Heart left ventricle (tissue), 16 donors: Measurements from ENCODE around the gene FAR2. TPM values are rescaled to one million over a fixed set of nuclear protein-coding genes. Genes with fewer than 3 reads are reported as not detected.

Experiments used
- ATAC-seq, 4 donors: fragments of 200-7000 bp; cut with Tn5 transposase; one replicate each; pipeline ENCODE4 v1.9.1; 2020 to 2022; ENCODE audit warnings: moderate library complexity in 4 of 4, mild to moderate bottlenecking in 3 of 4, moderate number of reproducible peaks in 1 of 4
- DNase-seq, 5 donors: peaks; one replicate each; pipeline ENCODE4 v3.0.0-alpha.2; 2020
- H3K27ac ChIP-seq, 12 donors: fragments of 200-600 bp; sonication (generic) in 4 of 12; one replicate each; pipeline versions ENCODE4 v1.5.0 to v1.8.0; 2016 to 2022; ENCODE audit warnings: mild to moderate bottlenecking in 2 of 12
- H3K27me3 ChIP-seq, 9 donors: fragments of 200-600 bp; sonication (generic) in 2 of 9; one replicate each; pipeline versions ENCODE4 v1.5.1 to v1.8.0; 2016 to 2022; ENCODE audit warnings: mild to moderate bottlenecking in 3 of 9
- H3K36me3 ChIP-seq, 9 donors: fragments of 200-600 bp; sonication (generic) in 2 of 9; one replicate each; pipeline versions ENCODE4 v1.5.0 to v1.8.0; 2018 to 2022; ENCODE audit warnings: mild to moderate bottlenecking in 2 of 9
- H3K4me1 ChIP-seq, 12 donors: fragments of 200-600 bp; sonication (generic) in 4 of 12; one replicate each; pipeline versions ENCODE4 v1.5.0 to v1.8.0; 2016 to 2022; ENCODE audit warnings: mild to moderate bottlenecking in 3 of 12
- H3K4me3 ChIP-seq, 12 donors: fragments of 200-600 bp; sonication (generic) in 4 of 12; one replicate each; pipeline versions ENCODE4 v1.5.0 to v1.8.0; 2017 to 2022; ENCODE audit warnings: mild to moderate bottlenecking in 9 of 12, moderate library complexity in 4 of 12
- H3K9me3 ChIP-seq, 12 donors: fragments of 200-600 bp; sonication (generic) in 4 of 12; one replicate each; pipeline versions ENCODE4 v1.5.0 to v1.8.0; 2016 to 2022; ENCODE audit warnings: mild to moderate bottlenecking in 1 of 12
- POLR2A ChIP-seq, 2 donors: fragments of 450-650 bp; IDR thresholded peaks; one replicate each; pipeline ENCODE4 v1.6.1; 2017; ENCODE audit warnings: antibody characterized with exemption in 2 of 2, mild to moderate bottlenecking in 2 of 2, moderate library complexity in 2 of 2
- WGBS, 4 donors: extraction: QIAGEN DNeasy Blood & Tissue Kit in 2 of 4; methylation state at CpG; one replicate each; pipeline versions ENCODE4 v1.1.5 to v1.1.7; 2013 to 2018; 5-methylcytosine and 5-hydroxymethylcytosine counted together
- intact Hi-C, 10 donors: fragments of 100-400 bp; cut with DNase I; formaldehyde crosslinking; loops; one replicate each; pipeline versions ENCODE4 v1.11.1 to v1.14.2; 2022
- polyA plus RNA-seq, 2 donors: library from polyadenylated mRNA; stranded (reverse); fragments of 200-250 nt; gene quantifications; one replicate each; pipeline ENCODE4 v1.2.3, GENCODE V29; 2013
- total RNA-seq, 9 donors: library from RNA; depleted of rRNA in 2 of 9; stranded (reverse); fragments of >200 nt in 2 of 9; fragmentation: NEBNext Ultra II Directional in 3 of 9; extraction: Animal tissue kit (Norgen Biotek cat#: 25700) in 3 of 9; gene quantifications; one replicate each; pipeline versions ENCODE4 v1.1.0 to v1.2.4, GENCODE V29; 2016 to 2023
- TF ChIP-seq, protein P1 (sequence below), 12 donors: fragments of 200-600 bp; sonication (generic) in 4 of 12; IDR thresholded peaks; one replicate each; pipeline versions ENCODE4 v1.5.0 to v1.8.0; 2018 to 2022; ENCODE audit warnings: antibody characterized with exemption in 12 of 12, mild to moderate bottlenecking in 5 of 12
- donor health status: ischemic (EF 13 %, LVEDD 7.1; RV severe dilation, severe dysfunction).
- donor health status: healthy with polysubstance abuse.
- donor health status: DM: no; HTN: yes; CAD: no.
- donor health status: DM: no; HTN: no; CAD: no.
- donor health status: ischemic (EF 25% LVEDD 6.9; RV normal size, moderate dysfunction).
- donor health status: ischemic (EF 25% LVEDD 5.7; RV mildly dilated, moderate dysfunction).
- donor health status: healthy.
- donor health status: DM: yes; HTN: yes; CAD: no.
- donor health status: ischemic (EF 35%, LVEDD 5.7; RV mildly dilated, moderate dysfunction).
- donor health status: nonischemic (EF 11% LVEDD 7.7; RV severe dilation, severe dysfunction).
- donor health status: DM: yes; HTN: yes; CAD: no.
- donor health status: PGD.
- donor health status: ischemic (EF 29% LVEDD 5.4; RV normal size, mild dysfunction).
- donor health status: nonischemic (EF 23%, LVEDD 6.1; RV moderate dilation, normal function).

Gene FAR2
- total and polyA plus RNA-seq, 11 donors = 1.1 to 11.6 (median 3.0) TPM

DNA sequence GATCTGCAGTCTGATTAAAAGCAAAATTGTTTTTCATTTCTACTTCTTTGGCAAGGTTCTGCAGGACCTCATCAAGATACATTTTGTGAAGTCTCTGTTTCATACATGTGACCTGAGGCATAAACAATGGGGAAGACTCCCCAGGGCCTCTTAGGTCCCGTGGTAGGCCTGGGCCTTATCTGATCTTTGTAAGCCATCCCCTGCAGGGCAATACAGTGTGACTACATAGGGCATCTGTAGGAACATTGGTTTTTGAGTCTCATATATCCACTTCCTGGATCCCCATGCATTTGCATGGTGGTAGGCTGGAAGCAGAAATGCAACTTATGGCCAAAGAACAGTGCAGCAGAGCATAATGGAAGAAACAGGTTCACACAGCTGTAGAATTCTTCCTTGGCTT is 6.0 kb downstream of the FAR2 start:
- intact Hi-C loops = loop anchor here in 1 of 10 donors (10.0 kb wide), 1 partner anchor 160 kb away; no protein-coding TSS in a partner anchor
- peaks cover 0 to 81% (median 12%) of the 10 kb centered on the region in 12 donors for H3K4me1 ChIP-seq
- H3K36me3 ChIP-seq = no peaks in the 10 kb centered on the region
- 46 to 67% (median 51%) methylated on average over 1 of the region's 1 CpG for WGBS, 4 donors
- H3K27ac ChIP-seq = peak overlapping the region in 1 of 12 donors; percentile 13
- no peak for TF ChIP-seq POLR2A (IDR thresholded peaks at IDR 0.05)
- TF ChIP-seq, protein P1, sequence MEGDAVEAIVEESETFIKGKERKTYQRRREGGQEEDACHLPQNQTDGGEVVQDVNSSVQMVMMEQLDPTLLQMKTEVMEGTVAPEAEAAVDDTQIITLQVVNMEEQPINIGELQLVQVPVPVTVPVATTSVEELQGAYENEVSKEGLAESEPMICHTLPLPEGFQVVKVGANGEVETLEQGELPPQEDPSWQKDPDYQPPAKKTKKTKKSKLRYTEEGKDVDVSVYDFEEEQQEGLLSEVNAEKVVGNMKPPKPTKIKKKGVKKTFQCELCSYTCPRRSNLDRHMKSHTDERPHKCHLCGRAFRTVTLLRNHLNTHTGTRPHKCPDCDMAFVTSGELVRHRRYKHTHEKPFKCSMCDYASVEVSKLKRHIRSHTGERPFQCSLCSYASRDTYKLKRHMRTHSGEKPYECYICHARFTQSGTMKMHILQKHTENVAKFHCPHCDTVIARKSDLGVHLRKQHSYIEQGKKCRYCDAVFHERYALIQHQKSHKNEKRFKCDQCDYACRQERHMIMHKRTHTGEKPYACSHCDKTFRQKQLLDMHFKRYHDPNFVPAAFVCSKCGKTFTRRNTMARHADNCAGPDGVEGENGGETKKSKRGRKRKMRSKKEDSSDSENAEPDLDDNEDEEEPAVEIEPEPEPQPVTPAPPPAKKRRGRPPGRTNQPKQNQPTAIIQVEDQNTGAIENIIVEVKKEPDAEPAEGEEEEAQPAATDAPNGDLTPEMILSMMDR (IDR thresholded peaks at IDR 0.05) = no peak
- no peaks in the 10 kb centered on the region for H3K27me3 ChIP-seq
- ATAC-seq (no peak), DNase-seq (no peak)
- no peak overlapping the region for H3K4me3 ChIP-seq
- H3K9me3 ChIP-seq = no peaks in the 10 kb centered on the region

DNA sequence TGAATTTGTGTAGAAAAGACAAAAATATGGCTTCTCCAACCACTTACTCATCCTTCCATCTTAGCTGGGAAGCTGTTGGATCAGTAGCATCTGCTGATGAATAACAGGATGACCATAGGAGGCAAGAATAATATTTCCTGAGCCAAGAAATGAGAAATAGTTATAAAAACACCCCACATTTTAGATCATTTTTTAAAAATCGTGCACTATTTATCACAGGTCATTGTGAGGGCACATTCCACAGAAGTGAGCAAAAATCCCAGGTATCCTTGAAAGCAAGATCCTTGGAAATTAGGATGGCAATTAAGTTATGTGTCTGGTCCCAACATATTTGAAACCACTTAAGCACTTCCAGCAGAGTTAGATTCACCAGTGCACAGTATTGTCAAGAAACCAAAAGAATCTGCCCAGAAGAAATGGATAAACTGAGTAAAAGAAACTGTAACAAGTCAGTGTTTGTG is 8.4 kb downstream of the FAR2 start:
- intact Hi-C loops = loop anchor here in 1 of 10 donors (10.0 kb wide), 1 partner anchor 157 kb away; no protein-coding TSS in a partner anchor
- TF ChIP-seq, protein P1 (IDR thresholded peaks at IDR 0.05) = no peak
- no peak for TF ChIP-seq POLR2A (IDR thresholded peaks at IDR 0.05)
- Histone ChIP-seq H3K9me3 (no peaks in the 10 kb centered on the region), H3K36me3 (no peaks in the 10 kb centered on the region), H3K4me1 (peaks cover 0 to 62% (median 10%) of the 10 kb centered on the region in 12 donors), H3K27me3 (no peaks in the 10 kb centered on the region), H3K4me3 (no peak overlapping the region), H3K27ac (peak overlapping the region in 1 of 12 donors; percentile 57)
- ATAC-seq = no peak
- no peak for DNase-seq
- 35 to 51% (median 46%) methylated on average over 1 of the region's 1 CpG for WGBS, 4 donors

DNA sequence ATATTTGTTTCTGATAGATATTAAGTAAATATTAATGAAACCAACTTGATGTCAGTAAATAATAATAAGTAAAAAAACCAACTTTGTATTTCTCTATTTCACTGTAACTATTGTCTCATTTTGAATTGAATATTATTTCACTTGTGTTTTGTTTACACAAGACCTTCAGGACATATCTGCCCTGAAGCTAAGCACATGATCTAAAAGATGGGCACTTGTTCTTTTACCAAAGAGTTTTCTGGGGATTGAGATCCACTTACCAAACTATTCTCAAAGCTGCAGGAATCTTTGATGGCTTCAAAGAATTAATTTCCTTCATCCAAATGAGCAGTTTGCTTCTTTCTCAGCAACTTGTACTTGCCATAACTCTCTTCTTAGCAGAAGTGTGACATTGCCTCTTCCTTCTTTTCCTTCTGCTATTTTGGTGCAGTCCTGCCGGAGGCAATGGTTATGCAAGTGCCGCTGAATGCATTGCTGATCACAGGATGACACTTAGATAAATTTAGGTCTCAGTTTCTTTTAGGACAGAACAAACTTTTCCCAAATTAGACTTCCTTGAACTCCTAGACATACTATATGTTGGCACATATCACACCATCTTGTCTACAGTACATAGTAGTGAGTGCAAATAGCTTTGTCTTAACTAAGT is 9.2 kb downstream of the FAR2 start:
- peak overlapping the region in 2 of 12 donors; percentile 4 to 57 for H3K27ac ChIP-seq
- H3K4me3 ChIP-seq = no peak overlapping the region
- peaks cover 0 to 55% (median 5%) of the 10 kb centered on the region in 12 donors for H3K4me1 ChIP-seq
- WGBS, 4 donors = 37 to 64% (median 56%) methylated on average over 2 of the region's 2 CpGs
- peak; percentile 26 to 74 (median 58) for ATAC-seq
- no peaks in the 10 kb centered on the region for H3K27me3 ChIP-seq
- peak in 2 of 5 donors; percentile 37 to 40 for DNase-seq
- no peaks in the 10 kb centered on the region for H3K9me3 ChIP-seq
- TF ChIP-seq POLR2A (IDR thresholded peaks at IDR 0.05) = no peak
- TF ChIP-seq, protein P1 (IDR thresholded peaks at IDR 0.05) = no peak
- H3K36me3 ChIP-seq = no peaks in the 10 kb centered on the region
- intact Hi-C loops = loop anchor here in 1 of 10 donors (10.0 kb wide), 1 partner anchor 157 kb away; no protein-coding TSS in a partner anchor

DNA sequence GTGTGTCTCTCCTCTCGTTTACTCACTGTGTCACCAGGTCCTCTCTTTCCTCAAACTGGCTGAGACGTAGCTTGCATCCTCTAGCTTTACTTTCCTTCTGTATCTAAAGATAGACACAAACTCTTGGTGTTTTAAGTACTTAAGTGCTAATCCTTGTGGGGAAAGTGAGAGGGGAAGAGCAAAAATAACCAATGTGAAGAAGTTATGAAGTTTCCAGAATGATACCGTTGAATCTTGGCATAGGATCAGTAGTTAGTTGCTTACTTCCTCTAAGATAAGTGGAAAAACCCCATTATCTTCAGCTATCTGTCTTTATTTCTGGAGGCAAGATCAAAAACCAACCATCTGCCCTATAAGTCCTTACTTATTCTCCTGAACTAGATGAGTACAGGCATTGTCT is 10.6 kb downstream of the FAR2 start:
- Histone ChIP-seq H3K27ac (peak overlapping the region in 1 of 12 donors; percentile 24), H3K4me1 (peaks cover 0 to 57% (median 8%) of the 10 kb centered on the region in 12 donors), H3K4me3 (no peak overlapping the region), H3K27me3 (no peaks in the 10 kb centered on the region), H3K36me3 (no peaks in the 10 kb centered on the region), H3K9me3 (no peaks in the 10 kb centered on the region)
- intact Hi-C loops = loop anchor here in 1 of 10 donors (10.0 kb wide), 1 partner anchor 155 kb away; no protein-coding TSS in a partner anchor
- ATAC-seq = no peak
- no peak for TF ChIP-seq POLR2A (IDR thresholded peaks at IDR 0.05)
- TF ChIP-seq, protein P1 (IDR thresholded peaks at IDR 0.05) = no peak
- no peak for DNase-seq
- 29 to 47% (median 39%) methylated on average over 3 of the region's 3 CpGs for WGBS, 4 donors
